ENCODE data around the gene ADAM30. TPM values are rescaled to one million over a fixed set of nuclear protein-coding genes. Genes with fewer than 3 reads are reported as not detected.

Gene ADAM30
- total and polyA plus RNA-seq, 12 donors: not detected

DNA sequence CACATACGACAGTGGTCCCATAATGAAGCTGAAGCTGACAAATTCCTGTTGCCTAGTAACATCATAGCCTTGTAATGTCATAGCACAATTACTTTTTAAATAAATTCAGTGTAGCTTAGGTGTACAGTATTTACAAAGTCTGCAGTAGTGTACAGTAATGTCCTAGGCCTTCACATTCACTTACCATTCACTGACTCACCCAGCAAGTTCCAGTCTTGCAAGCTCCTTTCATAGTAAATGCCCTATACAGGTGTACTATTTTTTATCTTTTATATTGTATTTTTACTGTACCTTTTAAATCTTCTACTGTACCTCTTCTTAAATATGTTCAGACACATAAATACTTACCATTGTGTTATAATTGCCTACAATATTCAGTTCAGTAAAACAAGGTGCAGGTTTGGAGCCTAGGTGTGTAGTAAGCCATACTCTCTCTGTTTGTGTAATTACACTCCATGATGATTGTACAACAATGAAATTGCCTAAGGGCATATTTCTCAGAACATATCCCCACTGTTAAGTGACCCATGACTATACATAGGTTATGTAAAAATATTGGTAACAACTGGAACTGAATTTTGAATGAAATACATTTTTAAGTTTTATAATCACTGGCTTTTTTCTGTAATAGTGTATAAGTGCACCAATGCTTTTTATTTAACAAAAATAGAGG is 33.5 kb upstream of the ADAM30 start:
- Histone ChIP-seq H3K36me3 (peaks cover 0 to 89% (median 28%) of the 10 kb centered on the region in 9 donors), H3K27ac (no peak overlapping the region), H3K27me3 (no peaks in the 10 kb centered on the region), H3K9me3 (peaks cover 0 to 15% (median 0%) of the 10 kb centered on the region in 11 donors), H3K4me3 (no peak overlapping the region), H3K4me1 (peaks cover 0 to 7% (median 0%) of the 10 kb centered on the region in 9 donors)
- ATAC-seq (no peak), DNase-seq (no peak)
- WGBS, 2 donors: 94 to 95% methylated on average over 1 of the region's 1 CpG
- intact Hi-C loops (cut with DNase I): loop anchor here in 1 of 10 donors (10.0 kb wide), 1 partner anchor 45 kb away; no protein-coding TSS in a partner anchor
- TF ChIP-seq, protein P1, sequence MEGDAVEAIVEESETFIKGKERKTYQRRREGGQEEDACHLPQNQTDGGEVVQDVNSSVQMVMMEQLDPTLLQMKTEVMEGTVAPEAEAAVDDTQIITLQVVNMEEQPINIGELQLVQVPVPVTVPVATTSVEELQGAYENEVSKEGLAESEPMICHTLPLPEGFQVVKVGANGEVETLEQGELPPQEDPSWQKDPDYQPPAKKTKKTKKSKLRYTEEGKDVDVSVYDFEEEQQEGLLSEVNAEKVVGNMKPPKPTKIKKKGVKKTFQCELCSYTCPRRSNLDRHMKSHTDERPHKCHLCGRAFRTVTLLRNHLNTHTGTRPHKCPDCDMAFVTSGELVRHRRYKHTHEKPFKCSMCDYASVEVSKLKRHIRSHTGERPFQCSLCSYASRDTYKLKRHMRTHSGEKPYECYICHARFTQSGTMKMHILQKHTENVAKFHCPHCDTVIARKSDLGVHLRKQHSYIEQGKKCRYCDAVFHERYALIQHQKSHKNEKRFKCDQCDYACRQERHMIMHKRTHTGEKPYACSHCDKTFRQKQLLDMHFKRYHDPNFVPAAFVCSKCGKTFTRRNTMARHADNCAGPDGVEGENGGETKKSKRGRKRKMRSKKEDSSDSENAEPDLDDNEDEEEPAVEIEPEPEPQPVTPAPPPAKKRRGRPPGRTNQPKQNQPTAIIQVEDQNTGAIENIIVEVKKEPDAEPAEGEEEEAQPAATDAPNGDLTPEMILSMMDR (IDR thresholded peaks at IDR 0.05): no peak

GRCh38 chr1:119926553-119926952 is 30.2 kb upstream of the ADAM30 start:
- H3K9me3 ChIP-seq: no peaks in the 10 kb centered on the region
- H3K36me3 ChIP-seq: peaks cover 0 to 93% (median 39%) of the 10 kb centered on the region in 9 donors
- H3K27me3 ChIP-seq: no peaks in the 10 kb centered on the region
- peaks cover 0 to 7% (median 0%) of the 10 kb centered on the region in 9 donors for H3K4me1 ChIP-seq
- no peak overlapping the region for H3K27ac ChIP-seq
- TF ChIP-seq, protein P1 (IDR thresholded peaks at IDR 0.05): no peak
- ATAC-seq: no peak
- WGBS, 2 donors: 96 to 97% methylated on average over 3 of the region's 3 CpGs
- no peak for DNase-seq
- H3K4me3 ChIP-seq: no peak overlapping the region
- intact Hi-C loops (cut with DNase I): no loop called here

- intact Hi-C loops (cut with DNase I): no loop called here
- Histone ChIP-seq H3K36me3 (peaks cover 0 to 100% (median 44%) of the 10 kb centered on the region in 9 donors), H3K4me1 (peaks cover 0 to 7% (median 0%) of the 10 kb centered on the region in 9 donors), H3K4me3 (no peak overlapping the region), H3K9me3 (no peaks in the 10 kb centered on the region), H3K27ac (no peak overlapping the region), H3K27me3 (no peaks in the 10 kb centered on the region)
- TF ChIP-seq, protein P1 (IDR thresholded peaks at IDR 0.05): no peak
- DNase-seq (no peak), ATAC-seq (peak in 1 of 8 donors; percentile 44)
- 74 to 79% methylated on average over 19 of the region's 19 CpGs for WGBS, 2 donors
Observed at GRCh38 chr1:119924948-119925898, 28.9 kb upstream of the ADAM30 start.

All from heart right ventricle (tissue), 16 donors.